ENCODE results near the gene ZNF467. TPM values are rescaled to one million over a fixed set of nuclear protein-coding genes. Genes with fewer than 3 reads are reported as not detected.

ZNF467 gene
- total RNA-seq, 3 donors from 2014 or later, result 2.4 to 19.5 (median 5.1) TPM

DNA sequence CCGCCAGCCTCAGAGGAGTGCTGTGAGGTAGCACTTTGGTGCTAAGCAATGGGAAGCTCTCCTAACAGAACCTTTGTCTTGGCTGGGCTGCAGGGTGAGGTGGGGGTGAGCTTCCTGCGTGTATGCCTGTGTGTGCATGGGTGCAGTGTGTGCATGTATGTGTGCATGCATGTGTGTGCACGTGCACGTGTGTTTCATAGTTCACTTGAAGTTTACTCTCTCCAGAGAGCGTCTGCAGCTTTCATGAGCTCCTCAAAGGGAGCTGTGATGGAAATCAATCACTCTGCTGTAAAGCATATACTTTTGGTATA lies 4.9 kb upstream of the ZNF467 start:
- ATAC-seq, result no peak
- H3K36me3 ChIP-seq (ENCODE audit: low read depth), result no peaks in the 10 kb centered on the region
- H3K4me1 ChIP-seq (ENCODE audit: low read depth), result peaks cover 4% of the 10 kb centered on the region
- intact Hi-C loops (cut with DNase I, micrococcal nuclease), result no loop called here
- TF ChIP-seq, protein P1, sequence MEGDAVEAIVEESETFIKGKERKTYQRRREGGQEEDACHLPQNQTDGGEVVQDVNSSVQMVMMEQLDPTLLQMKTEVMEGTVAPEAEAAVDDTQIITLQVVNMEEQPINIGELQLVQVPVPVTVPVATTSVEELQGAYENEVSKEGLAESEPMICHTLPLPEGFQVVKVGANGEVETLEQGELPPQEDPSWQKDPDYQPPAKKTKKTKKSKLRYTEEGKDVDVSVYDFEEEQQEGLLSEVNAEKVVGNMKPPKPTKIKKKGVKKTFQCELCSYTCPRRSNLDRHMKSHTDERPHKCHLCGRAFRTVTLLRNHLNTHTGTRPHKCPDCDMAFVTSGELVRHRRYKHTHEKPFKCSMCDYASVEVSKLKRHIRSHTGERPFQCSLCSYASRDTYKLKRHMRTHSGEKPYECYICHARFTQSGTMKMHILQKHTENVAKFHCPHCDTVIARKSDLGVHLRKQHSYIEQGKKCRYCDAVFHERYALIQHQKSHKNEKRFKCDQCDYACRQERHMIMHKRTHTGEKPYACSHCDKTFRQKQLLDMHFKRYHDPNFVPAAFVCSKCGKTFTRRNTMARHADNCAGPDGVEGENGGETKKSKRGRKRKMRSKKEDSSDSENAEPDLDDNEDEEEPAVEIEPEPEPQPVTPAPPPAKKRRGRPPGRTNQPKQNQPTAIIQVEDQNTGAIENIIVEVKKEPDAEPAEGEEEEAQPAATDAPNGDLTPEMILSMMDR (IDR thresholded peaks at IDR 0.05), result no peak
- DNase-seq, result no peak
- H3K4me3 ChIP-seq, result no peak overlapping the region
- H3K9me3 ChIP-seq, result no peaks in the 10 kb centered on the region

DNA sequence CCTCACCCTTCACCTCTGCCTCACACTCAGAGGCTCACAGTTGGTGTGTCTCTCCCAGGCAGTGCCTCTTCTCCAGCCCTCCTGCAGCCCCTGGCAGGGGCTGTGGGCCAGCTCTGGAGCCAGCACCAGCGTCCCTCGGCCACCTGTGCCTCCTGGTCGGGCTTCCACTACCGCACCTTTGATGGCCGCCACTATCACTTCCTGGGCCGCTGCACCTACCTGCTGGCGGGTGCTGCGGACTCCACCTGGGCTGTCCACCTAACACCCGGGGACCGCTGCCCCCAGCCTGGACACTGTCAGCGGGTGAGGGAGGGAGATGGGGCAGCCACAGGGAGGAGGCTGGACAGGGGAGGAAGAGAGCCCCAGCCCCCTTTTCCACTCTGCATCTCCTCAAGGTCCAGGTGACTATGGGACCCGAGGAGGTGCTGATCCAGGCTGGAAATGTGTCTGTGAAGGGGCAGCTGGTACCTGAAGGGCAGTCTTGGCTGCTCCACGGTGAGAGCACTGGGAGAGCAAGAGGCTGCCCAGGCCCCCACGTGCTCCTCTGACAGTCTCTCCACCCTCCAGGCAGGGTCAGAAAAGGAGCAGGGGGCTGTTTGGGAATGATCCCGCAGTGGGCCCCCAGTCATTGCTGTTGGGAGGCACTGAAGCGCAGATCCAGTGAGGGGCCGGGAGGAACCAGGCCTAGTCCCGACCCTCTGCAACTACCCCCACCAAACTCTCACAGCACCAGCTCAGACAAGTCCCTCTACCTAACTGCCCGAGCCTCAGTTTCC lies 4.4 kb upstream of the ZNF467 start:
- TF ChIP-seq, protein P1 (IDR thresholded peaks at IDR 0.05), result no peak
- H3K9me3 ChIP-seq, result no peaks in the 10 kb centered on the region
- no peak for ATAC-seq
- H3K4me3 ChIP-seq, result no peak overlapping the region
- peak in 1 of 3 donors; percentile 46 for DNase-seq
- intact Hi-C loops (cut with DNase I, micrococcal nuclease), result no loop called here
- H3K36me3 ChIP-seq (ENCODE audit: low read depth), result no peaks in the 10 kb centered on the region
- peaks cover 4% of the 10 kb centered on the region for H3K4me1 ChIP-seq (ENCODE audit: low read depth)

DNA sequence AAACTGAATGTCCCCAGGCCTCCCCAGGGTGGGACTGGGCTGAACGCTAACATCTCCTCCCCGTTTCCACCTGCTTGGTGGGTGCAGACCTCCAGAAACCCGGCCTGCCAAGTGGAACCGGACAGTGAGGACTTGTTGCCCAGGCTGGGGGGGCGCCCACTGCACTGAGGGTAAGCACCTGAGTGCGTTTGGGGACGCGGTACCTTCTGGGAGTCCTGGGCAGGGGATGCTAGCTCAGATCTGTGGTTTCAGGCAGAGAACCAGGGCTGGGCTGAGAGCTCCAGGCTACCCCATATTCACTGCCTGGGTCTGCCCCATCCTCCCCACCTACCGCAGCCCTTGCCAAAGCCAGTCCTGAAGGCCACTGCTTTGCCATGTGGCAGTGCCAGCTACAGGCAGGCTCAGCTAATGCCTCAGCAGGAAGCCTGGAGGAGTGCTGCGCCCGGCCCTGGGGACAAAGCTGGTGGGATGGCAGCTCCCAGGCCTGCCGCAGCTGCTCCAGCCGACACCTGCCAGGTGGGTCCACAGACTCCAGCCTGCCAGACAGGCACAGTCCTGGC lies 3.5 kb upstream of the ZNF467 start:
- TF ChIP-seq, protein P1 (IDR thresholded peaks at IDR 0.05), result no peak

DNA sequence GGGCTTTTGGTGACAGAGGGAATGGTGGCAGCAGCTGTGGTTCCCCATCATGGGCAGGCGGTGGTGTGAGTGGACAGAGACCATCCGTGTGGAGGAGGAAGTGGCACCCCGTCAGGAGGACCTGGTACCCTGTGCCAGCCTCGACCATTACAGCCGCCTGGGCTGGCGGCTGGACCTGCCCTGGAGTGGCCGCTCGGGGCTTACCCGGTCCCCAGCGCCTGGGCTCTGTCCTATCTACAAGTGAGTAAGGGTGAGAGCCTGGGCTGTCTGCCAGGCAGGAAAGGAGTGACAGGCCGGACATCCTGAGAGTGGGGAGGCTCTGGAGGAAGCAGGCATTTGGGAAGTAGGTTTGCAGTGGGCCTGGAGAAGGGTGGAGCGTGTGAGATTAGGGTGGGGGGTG lies 2.9 kb upstream of the ZNF467 start:
- H3K36me3 ChIP-seq (ENCODE audit: low read depth), result no peaks in the 10 kb centered on the region
- H3K4me3 ChIP-seq, result no peak overlapping the region
- no peaks in the 10 kb centered on the region for H3K9me3 ChIP-seq
- peak; percentile 35 to 61 (median 36) for DNase-seq
- intact Hi-C loops (cut with DNase I, micrococcal nuclease), result no loop called here
- TF ChIP-seq, protein P1 (IDR thresholded peaks at IDR 0.05), result no peak
- ATAC-seq, result no peak
- peaks cover 5% of the 10 kb centered on the region for H3K4me1 ChIP-seq (ENCODE audit: low read depth)

More for the DNA sequence above, 3.5 kb upstream of the ZNF467 start:
- intact Hi-C loops (cut with DNase I, micrococcal nuclease), result no loop called here
- no peak for ATAC-seq
- Histone ChIP-seq H3K36me3 (ENCODE audit: low read depth) (no peaks in the 10 kb centered on the region), H3K4me3 (no peak overlapping the region), H3K9me3 (no peaks in the 10 kb centered on the region), H3K4me1 (ENCODE audit: low read depth) (peaks cover 4% of the 10 kb centered on the region)
- DNase-seq, result peak in 2 of 3 donors; percentile 21 to 44

DNA sequence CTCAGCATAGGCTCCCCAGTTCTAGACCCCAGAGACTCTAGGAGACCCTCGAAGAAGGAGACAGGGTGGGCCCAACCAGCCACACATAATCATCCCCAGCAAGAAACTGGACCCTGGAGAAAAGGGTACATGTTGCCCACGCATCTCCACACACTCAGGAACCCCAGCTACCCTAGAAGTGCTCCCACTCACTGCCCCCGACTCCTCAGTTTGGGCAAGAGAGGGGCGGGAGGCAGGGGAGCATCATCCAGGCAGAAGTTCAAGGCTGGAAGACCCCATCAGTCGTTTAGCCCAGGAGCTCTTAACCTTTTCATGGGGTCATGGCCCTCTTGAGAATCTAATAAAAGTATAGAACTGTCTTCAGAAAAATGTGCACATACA lies 1.8 kb upstream of the ZNF467 start:
- intact Hi-C loops (cut with DNase I, micrococcal nuclease), result no loop called here
- no peaks in the 10 kb centered on the region for H3K9me3 ChIP-seq
- no peak overlapping the region for H3K4me3 ChIP-seq
- DNase-seq, result peak in 1 of 3 donors; percentile 24
- no peaks in the 10 kb centered on the region for H3K36me3 ChIP-seq (ENCODE audit: low read depth)
- peaks cover 8% of the 10 kb centered on the region for H3K4me1 ChIP-seq (ENCODE audit: low read depth)
- TF ChIP-seq, protein P1 (IDR thresholded peaks at IDR 0.05), result no peak
- no peak for ATAC-seq

All from mucosa of descending colon (tissue), 3 donors.